Mesenchymal stem cell (in vitro differentiated cells and primary cell): ENCODE measurements around the gene MEIS2.

Experiments
- DNase-seq: peaks from one replicate; pipeline ENCODE4 v3.0.0-alpha.2; 2013
- H2AFZ ChIP-seq: one replicate; pipeline ENCODE4 v1.6.1; 2013; ENCODE audit warnings: low read depth, mild to moderate bottlenecking, control low read depth, inconsistent platforms, low read length, moderate library complexity
- H2AK5ac ChIP-seq: 2 replicates; pipeline ENCODE4 v1.6.1; 2013; ENCODE audit warnings: low read length, moderate library complexity, mild to moderate bottlenecking, inconsistent platforms; ENCODE audit not compliant: severe bottlenecking
- H2BK120ac ChIP-seq: one replicate; pipeline ENCODE4 v1.6.1; 2013; ENCODE audit warnings: low read depth, mild to moderate bottlenecking, inconsistent platforms, low read length, moderate library complexity
- H2BK12ac ChIP-seq, 2 experiments: one replicate each; pipeline ENCODE4 v1.6.1; 2013; ENCODE audit warnings: inconsistent platforms in 2 of 2, low read length in 2 of 2, mild to moderate bottlenecking in 2 of 2, moderate library complexity in 2 of 2, control low read depth in 1 of 2
- H2BK15ac ChIP-seq: one replicate; pipeline ENCODE4 v1.6.1; 2013; ENCODE audit warnings: mild to moderate bottlenecking, low read depth, inconsistent platforms; ENCODE audit not compliant: poor library complexity, severe bottlenecking
- H2BK5ac ChIP-seq: 2 replicates; pipeline ENCODE4 v1.6.1; 2013; ENCODE audit warnings: low read depth, mild to moderate bottlenecking, low read length, control low read depth, inconsistent platforms; ENCODE audit not compliant: poor library complexity, severe bottlenecking
- H3K14ac ChIP-seq, 2 experiments: one replicate each; pipeline ENCODE4 v1.6.1; 2013; ENCODE audit warnings: inconsistent platforms in 2 of 2, low read length in 2 of 2, control low read depth in 1 of 2, mild to moderate bottlenecking in 1 of 2, moderate library complexity in 1 of 2
- H3K18ac ChIP-seq, 2 experiments: one replicate each; pipeline ENCODE4 v1.6.1; 2013; ENCODE audit warnings: inconsistent platforms in 2 of 2, low read length in 2 of 2, control low read depth in 1 of 2, low read depth in 1 of 2, mild to moderate bottlenecking in 1 of 2
- H3K23ac ChIP-seq, 2 experiments: one replicate each; pipeline ENCODE4 v1.6.1; 2013; ENCODE audit warnings: inconsistent platforms in 2 of 2, low read length in 2 of 2, mild to moderate bottlenecking in 2 of 2, moderate library complexity in 2 of 2, control low read depth in 1 of 2
- H3K27ac ChIP-seq: 2 replicates; pipeline ENCODE4 v1.5.1; 2013; ENCODE audit warnings: mild to moderate bottlenecking, moderate library complexity, low read length, control low read depth, inconsistent platforms; ENCODE audit not compliant: poor library complexity, severe bottlenecking
- H3K27me3 ChIP-seq, 2 experiments: 2 replicates each; pipeline versions ENCODE4 v1.6.1 to v1.7.0; 2013; ENCODE audit warnings: low read length in 2 of 2, mild to moderate bottlenecking in 2 of 2, moderate library complexity in 2 of 2, control low read depth in 1 of 2, inconsistent platforms in 1 of 2; ENCODE audit not compliant: control insufficient read depth in 1 of 2, insufficient read depth in 1 of 2
- H3K36me3 ChIP-seq, 2 experiments: 2 replicates each; pipeline versions ENCODE4 v1.6.1 to v1.7.0; 2013; ENCODE audit warnings: low read length in 2 of 2, control low read depth in 1 of 2, inconsistent platforms in 1 of 2, low read depth in 1 of 2, mild to moderate bottlenecking in 1 of 2; ENCODE audit not compliant: insufficient read depth in 2 of 2, control insufficient read depth in 1 of 2
- H3K4ac ChIP-seq, 2 experiments: one replicate each; pipeline ENCODE4 v1.6.1; 2013; ENCODE audit warnings: inconsistent platforms in 2 of 2, low read length in 2 of 2, mild to moderate bottlenecking in 2 of 2, moderate library complexity in 2 of 2, control low read depth in 1 of 2, low read depth in 1 of 2
- H3K4me1 ChIP-seq: 2 replicates; pipeline ENCODE4 v1.6.1; 2013; ENCODE audit warnings: low read depth, low read length, control low read depth; ENCODE audit not compliant: control insufficient read depth, insufficient read depth
- H3K4me2 ChIP-seq: 2 replicates; pipeline ENCODE4 v1.6.1; 2013; ENCODE audit warnings: low read length, mild to moderate bottlenecking, inconsistent platforms; ENCODE audit not compliant: poor library complexity, severe bottlenecking
- H3K4me3 ChIP-seq, 2 experiments: 2 replicates each; pipeline versions ENCODE4 v1.5.1 to v1.7.0; 2013; ENCODE audit warnings: low read length in 2 of 2, mild to moderate bottlenecking in 2 of 2, control low read depth in 1 of 2, low read depth in 1 of 2; ENCODE audit not compliant: insufficient read depth in 1 of 2
- H3K79me1 ChIP-seq: replicated peaks from 2 replicates; pipeline ENCODE4 v1.6.1; 2013; ENCODE audit warnings: mild to moderate bottlenecking, control low read depth, low read length, inconsistent platforms; ENCODE audit not compliant: poor library complexity, severe bottlenecking
- H3K9ac ChIP-seq: 2 replicates; pipeline ENCODE4 v1.7.0; 2013; ENCODE audit warnings: mild to moderate bottlenecking, low read length, moderate library complexity
- H3K9me3 ChIP-seq: 2 replicates; pipeline ENCODE4 v1.7.0; 2013; ENCODE audit warnings: mild to moderate bottlenecking, low read length; ENCODE audit not compliant: control insufficient read depth
- H4K8ac ChIP-seq: one replicate; pipeline ENCODE4 v1.6.1; 2013; ENCODE audit warnings: inconsistent platforms, mild to moderate bottlenecking, low read length, moderate library complexity
- H4K91ac ChIP-seq: one replicate; pipeline ENCODE4 v1.6.1; 2013; ENCODE audit warnings: mild to moderate bottlenecking, low read length, inconsistent platforms
- WGBS: methylation state at CpG from one replicate; pipeline ENCODE4 v1.1.7; 2013; ENCODE audit warnings: mixed read lengths; 5-methylcytosine and 5-hydroxymethylcytosine counted together

MEIS2 gene

DNA sequence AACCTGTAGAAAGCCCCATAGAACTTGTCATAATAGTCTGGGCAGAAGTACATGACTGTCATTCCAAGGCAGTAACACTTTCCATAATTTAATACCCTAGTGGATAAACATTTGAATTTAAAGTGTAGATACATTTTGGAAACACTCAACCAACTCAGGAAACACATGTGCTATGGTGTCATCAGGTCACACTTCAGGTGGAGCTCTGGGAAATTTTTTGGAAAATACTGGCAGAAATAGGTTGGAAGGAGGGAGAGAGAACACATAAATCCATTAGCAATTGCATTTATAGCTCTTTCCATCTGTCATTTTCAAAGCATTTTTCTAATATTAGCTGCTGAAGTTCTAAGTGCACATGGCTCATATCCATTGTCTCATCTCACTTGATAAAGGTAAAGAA, 135.7 kb downstream of the MEIS2 start:
- Histone ChIP-seq H2BK12ac (no peak overlapping the region), H3K27ac (no peak overlapping the region), H2AK5ac (no peak overlapping the region), H3K9ac (no peak overlapping the region), H3K79me1 (peaks cover 2% of the 10 kb centered on the region), H2BK15ac (no peak overlapping the region), H3K4ac (no peak overlapping the region), H3K14ac (no peak overlapping the region), H3K27me3 (no peaks in the 10 kb centered on the region), H3K9me3 (no peaks in the 10 kb centered on the region), H3K18ac (no peak overlapping the region), H3K4me1 (peaks cover 2% of the 10 kb centered on the region), H2BK120ac (no peak overlapping the region), H3K36me3 (peaks cover 0 to 29% of the 10 kb centered on the region in 2 experiments), H2AFZ (no peak overlapping the region), H3K4me2 (no peak overlapping the region), H4K8ac (no peak overlapping the region), H3K23ac (no peak overlapping the region), H2BK5ac (no peak overlapping the region), H4K91ac (no peak overlapping the region), H3K4me3 (no peak overlapping the region)
- DNase-seq = no peak

DNA sequence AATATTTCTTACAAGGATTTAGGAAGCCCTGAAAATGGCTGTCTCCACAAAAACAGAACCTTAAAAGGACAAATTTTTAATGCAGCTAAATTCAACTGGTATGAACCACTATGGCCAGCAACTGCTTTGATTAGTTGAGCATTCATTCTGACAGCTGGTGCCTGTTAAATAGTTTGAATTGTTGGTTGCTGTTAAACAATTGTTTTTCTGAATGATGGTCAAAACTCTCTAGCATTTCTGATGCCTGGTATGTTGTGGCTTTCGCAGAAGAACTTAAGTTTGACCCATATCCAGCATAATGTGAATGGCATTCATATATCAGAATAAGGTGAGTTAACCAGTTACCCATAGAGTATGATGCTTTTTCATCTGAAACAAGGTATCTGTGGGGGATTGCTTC, 138.4 kb downstream of the MEIS2 start:
- Histone ChIP-seq H3K4me1 (peaks cover 2% of the 10 kb centered on the region), H3K4me3 (no peak overlapping the region), H3K27ac (no peak overlapping the region), H3K27me3 (no peaks in the 10 kb centered on the region), H2BK5ac (no peak overlapping the region), H3K18ac (no peak overlapping the region), H3K36me3 (peaks cover 0 to 12% of the 10 kb centered on the region in 2 experiments), H4K91ac (no peak overlapping the region), H3K9me3 (no peaks in the 10 kb centered on the region), H2BK12ac (no peak overlapping the region), H3K4me2 (no peak overlapping the region), H3K23ac (no peak overlapping the region), H4K8ac (no peak overlapping the region), H3K9ac (no peak overlapping the region), H3K79me1 (no peaks in the 10 kb centered on the region), H3K14ac (no peak overlapping the region), H2AK5ac (no peak overlapping the region), H2BK15ac (no peak overlapping the region), H2BK120ac (no peak overlapping the region), H3K4ac (no peak overlapping the region), H2AFZ (no peak overlapping the region)
- no CpG with 5 or more reads among the region's 1 CpG for WGBS
- DNase-seq = no peak

DNA sequence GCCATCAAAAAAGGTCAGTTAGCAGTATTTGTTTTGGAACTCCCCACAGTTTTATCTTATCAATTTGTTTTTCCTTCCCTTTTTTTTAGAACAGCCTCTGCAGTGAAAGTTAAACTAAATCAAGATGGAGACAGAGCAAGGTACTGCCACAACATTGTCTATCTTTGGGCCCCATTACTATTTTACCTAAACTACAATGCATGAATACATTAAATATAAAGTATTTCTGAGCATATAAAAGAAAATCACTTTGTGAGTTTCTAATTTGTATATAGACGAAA, 139.5 kb downstream of the MEIS2 start:
- H2BK5ac ChIP-seq = no peak overlapping the region
- no peak overlapping the region for H3K14ac ChIP-seq
- no peaks in the 10 kb centered on the region for H3K9me3 ChIP-seq
- no peak overlapping the region for H3K27ac ChIP-seq
- H2BK120ac ChIP-seq = no peak overlapping the region
- no peak overlapping the region for H2AK5ac ChIP-seq
- H3K4me2 ChIP-seq = no peak overlapping the region
- H3K4ac ChIP-seq = no peak overlapping the region
- no peak overlapping the region for H3K4me3 ChIP-seq
- DNase-seq = no peak
- H3K18ac ChIP-seq = no peak overlapping the region
- no peaks in the 10 kb centered on the region for H3K79me1 ChIP-seq
- no peak overlapping the region for H2BK15ac ChIP-seq
- H3K23ac ChIP-seq = no peak overlapping the region
- no peak overlapping the region for H2BK12ac ChIP-seq
- no peaks in the 10 kb centered on the region for H3K27me3 ChIP-seq
- peaks cover 0 to 12% of the 10 kb centered on the region in 2 experiments for H3K36me3 ChIP-seq
- H2AFZ ChIP-seq = no peak overlapping the region
- H4K8ac ChIP-seq = no peak overlapping the region
- no peak overlapping the region for H4K91ac ChIP-seq
- WGBS = no CpG with 5 or more reads among the region's 1 CpG
- no peak overlapping the region for H3K9ac ChIP-seq
- no peaks in the 10 kb centered on the region for H3K4me1 ChIP-seq

DNA sequence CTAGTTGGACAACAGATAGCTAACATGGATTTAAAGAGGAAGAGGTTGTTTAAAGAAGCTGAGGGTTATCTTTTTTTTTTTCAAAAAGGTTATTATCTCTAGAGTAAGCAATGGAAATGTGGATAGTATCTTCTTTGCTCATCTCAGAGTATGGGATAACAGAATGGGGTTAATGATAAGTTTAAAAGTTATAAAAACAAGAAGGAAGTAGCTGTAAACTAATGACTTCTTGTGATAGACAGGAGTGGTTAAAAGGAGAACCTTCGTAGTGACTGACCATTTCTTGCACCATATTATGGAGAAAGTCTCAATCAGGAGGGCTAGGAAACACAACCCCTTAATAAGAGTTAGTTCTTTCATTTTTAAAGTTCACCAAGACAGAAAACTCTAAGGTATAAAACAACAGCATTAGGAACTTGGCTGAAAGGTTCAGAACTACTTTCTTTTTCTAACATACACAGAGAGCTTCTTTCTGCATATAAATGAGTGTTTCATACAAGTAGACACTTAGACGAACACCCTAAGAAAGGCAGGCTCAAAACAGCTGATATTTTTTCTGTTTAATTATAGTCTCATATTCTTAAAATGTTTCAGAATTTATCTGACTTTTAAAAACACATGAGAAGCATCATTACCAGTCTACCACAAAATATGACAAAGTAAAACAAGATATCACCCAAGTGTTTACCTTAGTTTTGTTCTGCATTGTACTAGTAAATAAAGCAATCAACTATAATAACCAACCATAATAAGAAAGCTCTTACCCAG, 140.0 kb downstream of the MEIS2 start:
- Histone ChIP-seq H2BK120ac (no peak overlapping the region), H3K4ac (no peak overlapping the region), H2AFZ (no peak overlapping the region), H4K8ac (no peak overlapping the region), H3K14ac (no peak overlapping the region), H2BK5ac (no peak overlapping the region), H3K9me3 (no peaks in the 10 kb centered on the region), H2BK15ac (no peak overlapping the region), H3K4me1 (no peaks in the 10 kb centered on the region), H3K27me3 (no peaks in the 10 kb centered on the region), H2BK12ac (no peak overlapping the region), H3K18ac (no peak overlapping the region), H3K79me1 (no peaks in the 10 kb centered on the region), H3K4me3 (no peak overlapping the region), H2AK5ac (no peak overlapping the region), H3K4me2 (no peak overlapping the region), H3K23ac (no peak overlapping the region), H3K27ac (no peak overlapping the region), H3K36me3 (peaks cover 0 to 12% of the 10 kb centered on the region in 2 experiments), H4K91ac (no peak overlapping the region), H3K9ac (no peak overlapping the region)
- WGBS = no CpG with 5 or more reads among the region's 2 CpGs
- peak; percentile 22 for DNase-seq
